NCI-H1105 (cell line): ENCODE data around the gene EEIG1.

Experiments
- DNase-seq: peaks from one replicate; lab custom pipeline; 2025; lab: John Stamatoyannopoulos, UW

EEIG1 gene

GRCh38 chr9:127941062-127941960, 39.5 kb downstream of the EEIG1 start:
- DNase-seq, result no peak

GRCh38 chr9:127940593-127940992, 40.2 kb downstream of the EEIG1 start:
- DNase-seq, result no peak

GRCh38 chr9:127938298-127938690, 42.5 kb downstream of the EEIG1 start:
- DNase-seq, result no peak

- peak; percentile 69 for DNase-seq
Observed at GRCh38 chr9:127937388-127938297, 43.1 kb downstream of the EEIG1 start, which contains the start of gene DPM2. Gene DPM2 (minus strand): TSS chr9:127937854. CDS start chr9:127937820, 34 bp downstream.

GRCh38 chr9:127937056-127937387, 43.8 kb downstream of the EEIG1 start:
- no peak for DNase-seq

- no peak for DNase-seq
Observed at GRCh38 chr9:127936347-127936852, 44.4 kb downstream of the EEIG1 start.

- DNase-seq, result no peak
Observed at GRCh38 chr9:127935765-127936221, 45.0 kb downstream of the EEIG1 start.

GRCh38 chr9:127934986-127935385, 45.8 kb downstream of the EEIG1 start:
- DNase-seq, result no peak

GRCh38 chr9:127934248-127934647, 46.5 kb downstream of the EEIG1 start:
- DNase-seq, result no peak

- peak; percentile 19 for DNase-seq
Observed at GRCh38 chr9:127931092-127931881, 49.5 kb downstream of the EEIG1 start.
